SU-DHL-6 (cell line): ENCODE data around the gene FUT9.

Source experiments
- H2AFZ ChIP-seq: fragments of 200-600 bp; sonication (generic); 2 replicates; pipeline ENCODE4 v1.6.1; 2014; ENCODE audit warnings: low read depth, mild to moderate bottlenecking, moderate library complexity, mixed read lengths, antibody characterized with exemption, low read length; ENCODE audit not compliant: severe bottlenecking
- H3F3A ChIP-seq: fragments of 200-600 bp; shearing (Covaris generic); 2 replicates; pipeline ENCODE4 v1.6.0; 2016; ENCODE audit warnings: antibody characterized with exemption, mild to moderate bottlenecking; ENCODE audit not compliant: insufficient read depth
- H3K27ac ChIP-seq: fragments of 200-600 bp; sonication (generic); 2 replicates; pipeline ENCODE4 v1.5.1; 2016; ENCODE audit warnings: low read depth, mild to moderate bottlenecking, low read length, moderate library complexity, mixed read lengths
- H3K27me3 ChIP-seq: fragments of 200-600 bp; sonication (generic), shearing (Covaris generic); 2 replicates; pipeline ENCODE4 v1.6.0; 2014; ENCODE audit warnings: mild to moderate bottlenecking, low read length
- H3K36me3 ChIP-seq: fragments of 200-600 bp; sonication (generic); 2 replicates; pipeline ENCODE4 v1.6.1; 2014; ENCODE audit warnings: mild to moderate bottlenecking, low read length, mixed read lengths
- H3K4me2 ChIP-seq: fragments of 300-600, 200-600 bp; shearing (Covaris generic), sonication (generic); 2 replicates; pipeline ENCODE4 v1.6.0; 2014; ENCODE audit warnings: low read length, low read depth, mild to moderate bottlenecking; ENCODE audit not compliant: poor library complexity, severe bottlenecking
- H3K4me3 ChIP-seq: fragments of 200-600 bp; sonication (generic); 2 replicates; pipeline ENCODE4 v1.5.1; 2014; ENCODE audit warnings: antibody characterized with exemption, low read length, mild to moderate bottlenecking, mixed read lengths; ENCODE audit not compliant: insufficient read depth, poor library complexity, severe bottlenecking
- H3K79me2 ChIP-seq: fragments of 200-600 bp; sonication (generic); 2 replicates; pipeline ENCODE4 v1.6.1; 2014; ENCODE audit warnings: mild to moderate bottlenecking, low read length, moderate library complexity; ENCODE audit not compliant: insufficient read depth
- H3K9ac ChIP-seq: fragments of 200-600 bp; sonication (generic); 2 replicates; pipeline ENCODE4 v1.7.0; 2014; ENCODE audit warnings: mild to moderate bottlenecking, low read length
- H3K9me2 ChIP-seq: fragments of 200-600 bp; sonication (generic); replicated peaks from 2 replicates; pipeline ENCODE4 v1.6.1; 2014; ENCODE audit warnings: low read length; ENCODE audit not compliant: insufficient read depth
- H3K9me3 ChIP-seq: fragments of 200-600 bp; sonication (generic); 2 replicates; pipeline ENCODE4 v1.6.1; 2014; ENCODE audit warnings: low read length, mixed read lengths; ENCODE audit not compliant: insufficient read depth
- H4K20me1 ChIP-seq: fragments of 200-600 bp; sonication (generic); 2 replicates; pipeline ENCODE4 v1.6.1; 2014; ENCODE audit warnings: low read depth, mild to moderate bottlenecking, antibody characterized with exemption, low read length, moderate library complexity, mixed read lengths
- EZH2phosphoT487 ChIP-seq: fragments of 200-600 bp; sonication (generic), shearing (Covaris generic); conservative IDR thresholded peaks from 2 replicates; pipeline ENCODE4 v1.6.1; 2018; ENCODE audit warnings: mild to moderate bottlenecking, antibody characterized with exemption, low read length, moderate library complexity, mixed read lengths
- TF ChIP-seq, protein P1 (sequence below): fragments of 200-600 bp; sonication (generic); IDR thresholded peaks from one replicate; pipeline ENCODE4 v1.5.1; 2017; ENCODE audit warnings: antibody characterized with exemption, mild to moderate bottlenecking, low read length, moderate library complexity; ENCODE audit not compliant: insufficient read depth, poor library complexity, severe bottlenecking

The FUT9 gene

DNA sequence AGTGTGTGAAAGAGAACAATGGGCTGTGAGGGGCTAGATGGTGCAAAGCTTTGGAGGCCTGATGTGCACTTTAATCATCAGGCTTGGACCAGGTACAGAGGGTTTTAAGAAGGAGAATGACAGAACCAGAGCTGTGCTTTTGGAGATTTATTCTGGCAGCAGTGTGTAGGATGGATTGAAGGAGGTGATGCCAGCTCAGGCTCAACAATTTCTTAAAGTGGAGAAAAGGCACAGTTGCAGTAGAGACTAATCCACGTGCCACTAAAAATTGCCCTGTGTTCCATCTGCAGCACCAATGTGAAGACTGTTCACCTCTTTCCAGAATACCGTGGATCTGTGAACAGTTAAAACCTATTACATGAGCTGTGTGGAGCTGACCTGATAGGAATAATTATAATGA lies 134.7 kb downstream of the FUT9 start:
- Histone ChIP-seq H3K9ac (no peak overlapping the region), H3K4me3 (no peak overlapping the region), H3K9me2 (no peaks in the 10 kb centered on the region), H3K27me3 (no peaks in the 10 kb centered on the region), H4K20me1 (no peaks in the 10 kb centered on the region), H2AFZ (no peak overlapping the region), H3K4me2 (no peak overlapping the region), H3K79me2 (no peaks in the 10 kb centered on the region), H3F3A (no peaks in the 10 kb centered on the region), H3K36me3 (no peaks in the 10 kb centered on the region), H3K9me3 (no peaks in the 10 kb centered on the region), H3K27ac (no peak overlapping the region)
- TF ChIP-seq, protein P1, sequence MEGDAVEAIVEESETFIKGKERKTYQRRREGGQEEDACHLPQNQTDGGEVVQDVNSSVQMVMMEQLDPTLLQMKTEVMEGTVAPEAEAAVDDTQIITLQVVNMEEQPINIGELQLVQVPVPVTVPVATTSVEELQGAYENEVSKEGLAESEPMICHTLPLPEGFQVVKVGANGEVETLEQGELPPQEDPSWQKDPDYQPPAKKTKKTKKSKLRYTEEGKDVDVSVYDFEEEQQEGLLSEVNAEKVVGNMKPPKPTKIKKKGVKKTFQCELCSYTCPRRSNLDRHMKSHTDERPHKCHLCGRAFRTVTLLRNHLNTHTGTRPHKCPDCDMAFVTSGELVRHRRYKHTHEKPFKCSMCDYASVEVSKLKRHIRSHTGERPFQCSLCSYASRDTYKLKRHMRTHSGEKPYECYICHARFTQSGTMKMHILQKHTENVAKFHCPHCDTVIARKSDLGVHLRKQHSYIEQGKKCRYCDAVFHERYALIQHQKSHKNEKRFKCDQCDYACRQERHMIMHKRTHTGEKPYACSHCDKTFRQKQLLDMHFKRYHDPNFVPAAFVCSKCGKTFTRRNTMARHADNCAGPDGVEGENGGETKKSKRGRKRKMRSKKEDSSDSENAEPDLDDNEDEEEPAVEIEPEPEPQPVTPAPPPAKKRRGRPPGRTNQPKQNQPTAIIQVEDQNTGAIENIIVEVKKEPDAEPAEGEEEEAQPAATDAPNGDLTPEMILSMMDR, result no peak

- H3K27me3 ChIP-seq, result no peaks in the 10 kb centered on the region
- H3K27ac ChIP-seq, result no peak overlapping the region
- no peak overlapping the region for H3K9ac ChIP-seq
- no peak overlapping the region for H3K4me3 ChIP-seq
- H3K36me3 ChIP-seq, result no peaks in the 10 kb centered on the region
- H3K9me3 ChIP-seq, result no peaks in the 10 kb centered on the region
- no peaks in the 10 kb centered on the region for H3K9me2 ChIP-seq
- no peaks in the 10 kb centered on the region for H4K20me1 ChIP-seq
- H3K79me2 ChIP-seq, result no peaks in the 10 kb centered on the region
- H3K4me2 ChIP-seq, result no peak overlapping the region
- H3F3A ChIP-seq, result no peaks in the 10 kb centered on the region
- TF ChIP-seq, protein P1, result no peak
- TF ChIP-seq EZH2phosphoT487, result no peak
- H2AFZ ChIP-seq, result no peak overlapping the region
Measured at GRCh38 chr6:96151707-96152106, 135.9 kb downstream of the FUT9 start.

- no peaks in the 10 kb centered on the region for H3K9me2 ChIP-seq
- H3K79me2 ChIP-seq, result no peaks in the 10 kb centered on the region
- TF ChIP-seq EZH2phosphoT487, result no peak
- TF ChIP-seq, protein P1, result no peak
Measured at GRCh38 chr6:96152114-96152708, 136.4 kb downstream of the FUT9 start.

GRCh38 chr6:96153775-96154174 lies 138.0 kb downstream of the FUT9 start:
- no peaks in the 10 kb centered on the region for H3K79me2 ChIP-seq
- H3K9me2 ChIP-seq, result no peaks in the 10 kb centered on the region
- H3K4me3 ChIP-seq, result no peak overlapping the region
- no peak overlapping the region for H3K27ac ChIP-seq
- no peaks in the 10 kb centered on the region for H4K20me1 ChIP-seq
- H3K9ac ChIP-seq, result no peak overlapping the region
- no peak overlapping the region for H3K4me2 ChIP-seq
- no peaks in the 10 kb centered on the region for H3K9me3 ChIP-seq
- no peaks in the 10 kb centered on the region for H3F3A ChIP-seq
- H3K36me3 ChIP-seq, result no peaks in the 10 kb centered on the region
- TF ChIP-seq EZH2phosphoT487, result no peak
- TF ChIP-seq, protein P1, result no peak
- H3K27me3 ChIP-seq, result no peaks in the 10 kb centered on the region
- no peak overlapping the region for H2AFZ ChIP-seq

More at GRCh38 chr6:96152114-96152708, 136.4 kb downstream of the FUT9 start:
- Histone ChIP-seq H2AFZ (no peak overlapping the region), H3K4me3 (no peak overlapping the region), H4K20me1 (no peaks in the 10 kb centered on the region), H3F3A (no peaks in the 10 kb centered on the region), H3K9ac (no peak overlapping the region), H3K27me3 (no peaks in the 10 kb centered on the region), H3K4me2 (no peak overlapping the region), H3K27ac (no peak overlapping the region), H3K9me3 (no peaks in the 10 kb centered on the region), H3K36me3 (no peaks in the 10 kb centered on the region)
